ENCODE results near the gene PPP2R2B.

DNA sequence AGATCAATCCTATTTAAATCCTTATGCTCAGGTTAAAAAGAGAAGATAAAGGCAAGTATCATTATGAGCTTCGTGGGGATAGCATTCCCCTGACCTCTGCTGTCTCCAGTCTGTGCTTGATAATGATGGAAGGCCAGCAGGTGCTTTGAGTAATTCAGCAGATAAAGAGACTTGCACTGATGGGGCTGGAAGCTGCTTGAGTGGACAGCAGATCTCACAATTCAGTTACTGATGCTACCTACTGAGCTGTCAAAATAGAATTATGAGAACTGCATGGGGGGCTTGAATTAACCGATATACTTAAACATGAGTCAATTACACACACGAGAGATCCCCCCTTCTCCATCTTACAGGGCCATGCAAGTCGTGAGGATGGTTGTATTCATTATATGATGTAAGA lies 254.9 kb downstream of the PPP2R2B start:
- TF ChIP-seq, protein P1, sequence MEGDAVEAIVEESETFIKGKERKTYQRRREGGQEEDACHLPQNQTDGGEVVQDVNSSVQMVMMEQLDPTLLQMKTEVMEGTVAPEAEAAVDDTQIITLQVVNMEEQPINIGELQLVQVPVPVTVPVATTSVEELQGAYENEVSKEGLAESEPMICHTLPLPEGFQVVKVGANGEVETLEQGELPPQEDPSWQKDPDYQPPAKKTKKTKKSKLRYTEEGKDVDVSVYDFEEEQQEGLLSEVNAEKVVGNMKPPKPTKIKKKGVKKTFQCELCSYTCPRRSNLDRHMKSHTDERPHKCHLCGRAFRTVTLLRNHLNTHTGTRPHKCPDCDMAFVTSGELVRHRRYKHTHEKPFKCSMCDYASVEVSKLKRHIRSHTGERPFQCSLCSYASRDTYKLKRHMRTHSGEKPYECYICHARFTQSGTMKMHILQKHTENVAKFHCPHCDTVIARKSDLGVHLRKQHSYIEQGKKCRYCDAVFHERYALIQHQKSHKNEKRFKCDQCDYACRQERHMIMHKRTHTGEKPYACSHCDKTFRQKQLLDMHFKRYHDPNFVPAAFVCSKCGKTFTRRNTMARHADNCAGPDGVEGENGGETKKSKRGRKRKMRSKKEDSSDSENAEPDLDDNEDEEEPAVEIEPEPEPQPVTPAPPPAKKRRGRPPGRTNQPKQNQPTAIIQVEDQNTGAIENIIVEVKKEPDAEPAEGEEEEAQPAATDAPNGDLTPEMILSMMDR (IDR thresholded peaks at IDR 0.05) = no peak
- TF ChIP-seq POLR2A (IDR thresholded peaks at IDR 0.05) = no peak
